ENCODE results near the gene ZCCHC17.

The ZCCHC17 gene

GRCh38 chr1:31302709-31303441 lies 6.0 kb downstream of the ZCCHC17 start:
- in situ Hi-C loops (cut with HindIII; ENCODE audit: low sequenced_read_pairs), result no loop called here

DNA sequence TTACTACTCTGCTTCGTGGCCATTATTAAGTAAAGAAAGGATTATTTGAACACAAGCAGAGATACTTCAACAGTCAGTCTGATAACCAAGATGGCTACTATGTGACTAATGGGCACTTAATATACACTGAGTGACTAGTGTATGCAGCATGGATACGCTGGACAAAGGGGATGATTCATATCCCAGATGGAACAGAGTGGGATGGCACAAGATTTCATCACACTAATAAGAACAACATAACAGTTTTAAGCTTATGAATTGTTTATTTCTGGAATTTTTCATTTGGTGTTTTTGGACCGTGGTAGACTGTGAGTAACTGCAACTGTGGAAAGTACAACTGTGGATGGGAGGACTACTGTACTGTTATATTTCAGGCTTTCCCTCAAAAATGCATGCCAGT lies 9.4 kb downstream of the ZCCHC17 start:
- in situ Hi-C loops (cut with HindIII; ENCODE audit: low sequenced_read_pairs), result no loop called here

DNA sequence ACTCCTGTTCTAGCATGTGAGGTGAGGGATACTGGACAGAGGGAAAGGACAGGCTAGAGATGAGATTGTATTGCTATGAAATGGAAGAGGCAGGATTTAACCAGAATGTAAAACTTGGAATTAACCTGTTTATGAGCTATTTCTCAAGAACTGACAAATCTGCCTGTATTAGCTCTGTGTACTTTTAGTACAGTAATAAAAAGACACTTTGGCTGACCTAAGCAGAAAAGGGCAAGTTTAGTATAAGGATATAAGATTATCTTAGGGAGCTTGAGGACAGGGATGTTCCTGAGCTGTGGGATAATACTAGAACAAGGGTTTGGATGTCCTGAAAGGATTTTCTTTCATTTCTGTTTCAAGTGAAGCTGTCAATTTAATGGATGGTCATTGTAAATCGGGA lies 11.2 kb downstream of the ZCCHC17 start:
- in situ Hi-C loops (cut with HindIII; ENCODE audit: low sequenced_read_pairs), result no loop called here

GRCh38 chr1:31310198-31310597 lies 13.4 kb downstream of the ZCCHC17 start:
- in situ Hi-C loops (cut with HindIII; ENCODE audit: low sequenced_read_pairs), result no loop called here

DNA sequence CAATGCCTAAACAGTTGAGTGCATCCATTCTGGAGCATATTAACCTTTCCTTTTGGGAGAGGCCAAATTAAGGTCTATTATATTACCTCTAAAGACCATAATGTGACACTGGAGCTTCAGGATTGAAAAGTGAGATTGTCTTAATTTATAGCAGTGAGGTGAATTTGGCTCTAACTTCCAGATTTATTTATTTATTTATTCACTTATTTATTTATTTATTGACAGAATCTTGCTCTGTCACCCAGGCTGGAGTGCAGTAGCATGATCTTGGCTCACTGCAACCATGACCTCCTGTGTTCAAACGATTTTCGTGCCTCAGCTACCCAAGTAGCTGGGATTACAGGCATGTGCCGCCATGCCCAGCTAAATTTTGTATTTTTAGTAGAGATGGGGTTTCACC lies 19.1 kb downstream of the ZCCHC17 start:
- in situ Hi-C loops (cut with HindIII; ENCODE audit: low sequenced_read_pairs), result no loop called here

DNA sequence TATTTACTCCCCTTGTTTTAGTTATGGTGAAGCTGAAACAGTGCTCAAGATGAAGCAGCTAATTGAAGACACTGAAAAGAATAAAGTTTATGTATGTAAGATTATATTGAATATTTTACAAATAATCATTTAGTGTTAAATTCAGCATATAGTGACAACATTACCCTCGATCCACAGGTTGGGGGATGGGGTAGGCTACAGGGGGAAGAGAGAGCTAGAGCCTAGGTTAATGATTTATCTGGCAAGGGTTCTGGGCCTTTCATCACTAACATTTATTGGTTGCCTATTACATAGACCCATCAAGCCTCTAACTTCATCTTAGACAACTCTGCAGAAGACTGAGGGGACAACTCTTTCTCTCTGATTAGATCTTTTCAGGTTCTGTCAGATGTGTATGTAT lies 21.3 kb downstream of the ZCCHC17 start:
- in situ Hi-C loops (cut with HindIII; ENCODE audit: low sequenced_read_pairs), result no loop called here

DNA sequence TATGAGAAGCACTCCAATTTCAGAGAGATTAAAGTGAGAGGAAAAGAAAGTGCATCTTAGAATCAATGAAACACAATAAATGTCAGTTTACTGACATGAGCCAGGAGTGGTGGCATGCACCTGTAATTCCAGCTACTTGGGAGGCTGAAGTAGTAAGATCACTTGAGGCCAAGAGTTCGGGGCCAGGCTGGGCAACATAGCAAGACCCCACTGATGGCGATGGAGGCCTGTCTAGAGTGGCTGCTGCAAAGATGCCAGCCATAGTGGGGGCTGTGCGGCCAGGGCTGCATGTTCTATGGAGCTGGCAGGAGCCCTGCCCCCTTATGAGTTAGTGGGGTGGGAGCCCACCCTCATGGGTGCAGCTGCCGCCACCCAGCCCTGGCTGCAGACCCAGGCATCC lies 27.3 kb downstream of the ZCCHC17 start:
- in situ Hi-C loops (cut with HindIII; ENCODE audit: low sequenced_read_pairs), result no loop called here

- in situ Hi-C loops (cut with HindIII; ENCODE audit: low sequenced_read_pairs), result no loop called here
These were observed 28.2 kb downstream of the ZCCHC17 start for GRCh38 chr1:31324992-31325391.

DNA sequence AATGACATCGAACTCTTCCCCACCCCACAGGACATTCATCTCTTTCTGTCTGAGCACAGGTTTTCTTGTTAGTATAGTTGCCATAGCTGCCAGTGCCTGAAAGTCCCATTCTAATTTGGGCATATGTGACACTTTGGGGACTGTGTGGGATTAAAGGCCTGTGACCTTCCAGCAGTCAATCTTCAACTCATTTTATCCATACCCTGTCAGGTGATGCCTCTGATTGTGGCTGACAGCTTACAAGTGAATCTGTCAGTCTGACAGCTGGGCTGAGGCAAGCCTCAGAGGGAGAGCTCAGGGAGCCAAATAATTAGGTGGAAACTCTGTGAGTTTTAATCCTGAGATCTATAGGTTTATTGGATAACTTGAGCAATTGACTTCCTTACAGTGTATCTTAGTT lies 29.6 kb downstream of the ZCCHC17 start:
- in situ Hi-C loops (cut with HindIII; ENCODE audit: low sequenced_read_pairs), result no loop called here

GRCh38 chr1:31327381-31327780 lies 30.5 kb downstream of the ZCCHC17 start:
- in situ Hi-C loops (cut with HindIII; ENCODE audit: low sequenced_read_pairs), result no loop called here

DNA sequence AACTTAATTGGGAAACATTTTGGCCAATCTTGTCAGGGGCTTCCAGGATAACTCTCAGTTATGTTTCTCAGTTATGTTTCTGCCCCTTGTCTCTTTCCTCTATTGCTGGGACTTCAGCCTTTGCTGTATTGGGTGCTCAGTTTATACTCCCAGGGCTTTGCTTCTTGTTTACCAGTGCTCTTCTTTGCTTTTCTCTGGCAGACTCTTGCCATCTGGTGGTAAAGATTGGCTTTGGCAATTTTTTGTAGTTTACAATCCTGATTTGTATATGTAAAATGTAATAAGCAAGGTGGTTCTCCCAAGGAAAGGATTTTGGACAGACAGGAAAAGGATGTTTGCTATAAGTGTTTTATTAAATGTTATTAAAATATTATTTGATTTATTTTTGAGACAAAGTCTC lies 38.2 kb downstream of the ZCCHC17 start:
- in situ Hi-C loops (cut with HindIII; ENCODE audit: low sequenced_read_pairs), result no loop called here

- in situ Hi-C loops (cut with HindIII; ENCODE audit: low sequenced_read_pairs), result no loop called here
These were observed 40.0 kb downstream of the ZCCHC17 start for GRCh38 chr1:31336687-31337467.

GRCh38 chr1:31344503-31344902 lies 47.7 kb downstream of the ZCCHC17 start:
- in situ Hi-C loops (cut with HindIII; ENCODE audit: low sequenced_read_pairs), result no loop called here

- in situ Hi-C loops (cut with HindIII; ENCODE audit: low sequenced_read_pairs), result no loop called here
These were observed 48.8 kb downstream of the ZCCHC17 start for GRCh38 chr1:31345635-31346034.

DNA sequence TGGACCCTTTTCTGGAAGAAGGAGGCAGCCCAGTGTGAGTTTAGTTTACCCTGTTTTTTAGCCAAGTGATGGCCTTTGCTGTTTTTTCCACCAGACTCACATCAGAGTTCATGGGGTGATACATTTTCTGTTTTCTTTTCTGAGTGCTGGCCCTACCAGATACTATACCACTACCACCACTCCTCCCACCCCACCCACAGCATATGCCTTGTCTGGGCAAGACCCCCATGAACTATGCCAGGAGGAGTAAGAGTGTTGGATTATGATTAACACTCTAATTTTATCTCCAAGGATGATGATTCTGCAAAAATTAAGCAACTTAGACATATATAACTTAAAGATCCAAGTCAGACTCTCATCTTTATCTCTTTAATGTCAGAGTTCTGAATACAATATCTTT lies 50.0 kb downstream of the ZCCHC17 start:
- in situ Hi-C loops (cut with HindIII; ENCODE audit: low sequenced_read_pairs), result no loop called here

GRCh38 chr1:31348449-31348848 lies 51.6 kb downstream of the ZCCHC17 start:
- in situ Hi-C loops (cut with HindIII; ENCODE audit: low sequenced_read_pairs), result no loop called here

DNA sequence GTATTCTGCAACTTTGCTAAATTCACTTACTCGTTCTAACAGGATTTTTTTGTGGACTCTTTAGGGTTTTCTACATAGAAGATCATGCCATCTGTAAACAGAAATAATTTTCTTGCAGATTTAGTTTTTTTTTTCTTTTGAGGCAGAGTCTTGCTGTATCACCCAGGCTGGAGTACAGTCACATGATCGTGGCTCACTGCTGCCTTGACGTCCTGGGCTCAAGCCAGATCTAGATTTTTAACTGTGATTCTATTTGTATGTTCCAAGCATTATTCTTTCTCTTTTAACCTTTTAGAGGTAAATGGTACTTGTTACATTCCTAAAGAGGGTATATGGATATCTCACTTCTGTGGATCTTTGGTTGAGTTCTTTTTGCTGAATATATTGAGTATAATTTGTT lies 57.5 kb downstream of the ZCCHC17 start:
- in situ Hi-C loops (cut with HindIII; ENCODE audit: low sequenced_read_pairs), result no loop called here

- in situ Hi-C loops (cut with HindIII; ENCODE audit: low sequenced_read_pairs), result no loop called here
These were observed 59.6 kb downstream of the ZCCHC17 start for GRCh38 chr1:31356427-31356826.

DNA sequence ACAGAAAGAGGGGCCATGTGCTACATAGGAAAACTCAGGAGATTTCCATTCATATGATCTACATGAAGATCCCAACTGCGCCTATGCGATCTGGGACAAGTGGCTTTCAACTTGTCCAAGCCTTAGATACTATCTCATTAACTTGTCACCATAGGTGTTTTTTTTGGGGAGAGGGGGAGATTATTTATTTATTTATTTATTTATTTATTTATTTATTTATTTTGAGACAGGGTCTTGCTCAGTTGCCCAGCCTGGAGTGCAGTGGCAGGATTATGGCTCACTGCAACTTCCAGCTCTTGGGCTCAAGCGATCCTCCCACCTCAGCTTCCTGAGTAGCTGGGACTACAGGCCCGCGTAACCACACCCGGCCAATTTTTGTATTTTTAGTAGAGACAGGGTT lies 64.8 kb downstream of the ZCCHC17 start:
- in situ Hi-C loops (cut with HindIII; ENCODE audit: low sequenced_read_pairs), result no loop called here

- in situ Hi-C loops (cut with HindIII; ENCODE audit: low sequenced_read_pairs), result no loop called here
These were observed 65.2 kb downstream of the ZCCHC17 start for GRCh38 chr1:31362032-31362431.

DNA sequence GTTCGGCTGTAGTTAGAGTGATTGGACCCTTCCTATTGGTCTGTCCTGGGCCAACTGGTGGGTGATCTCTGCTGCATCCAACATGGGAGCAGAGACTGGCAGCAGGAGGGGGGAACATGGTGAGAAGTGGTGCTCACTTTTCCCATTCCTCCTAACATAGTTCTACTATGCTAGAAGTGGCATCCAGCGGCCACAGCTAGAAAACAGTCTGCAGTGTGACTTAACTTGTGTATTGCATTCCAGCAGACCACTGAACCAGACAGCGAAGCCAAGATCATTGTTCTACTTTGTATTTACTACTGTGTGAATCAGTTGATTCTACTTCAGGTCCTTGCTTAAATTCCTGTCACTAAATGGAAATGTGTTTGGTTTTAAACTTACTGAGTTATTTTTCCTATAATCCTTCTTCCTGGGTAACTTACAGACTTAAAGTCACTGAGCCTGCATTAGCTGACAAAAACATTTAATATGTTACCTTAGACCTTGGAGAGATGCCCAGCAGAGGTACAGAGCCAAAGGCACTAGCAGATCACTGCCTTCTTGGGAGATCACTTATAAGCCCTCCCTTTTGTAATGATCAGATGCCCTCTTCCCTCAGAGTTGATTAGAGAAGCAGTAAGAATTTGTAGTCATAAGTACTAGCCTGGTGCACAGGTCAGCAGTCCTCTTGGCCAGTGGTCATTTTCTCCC lies 67.9 kb downstream of the ZCCHC17 start:
- in situ Hi-C loops (cut with HindIII; ENCODE audit: low sequenced_read_pairs), result no loop called here

DNA sequence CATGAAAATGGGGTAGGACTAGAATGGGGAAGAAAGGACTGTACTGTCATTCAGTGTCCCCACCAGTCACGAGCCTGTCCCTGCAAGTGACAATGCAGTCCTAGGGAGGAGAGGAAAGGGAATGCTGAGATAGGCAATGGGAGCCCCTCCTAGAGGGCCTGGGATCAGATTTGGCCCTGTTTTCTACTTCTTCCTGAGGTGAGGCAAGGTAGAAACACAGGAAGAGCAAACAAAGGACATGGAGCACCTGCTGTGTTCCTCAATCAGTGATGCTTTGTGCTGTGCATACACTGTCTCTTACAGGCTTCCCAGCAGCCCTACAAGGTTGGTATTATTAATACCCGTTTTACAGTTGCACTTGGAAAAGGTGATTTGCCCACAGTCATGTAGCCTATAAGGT lies 70.0 kb downstream of the ZCCHC17 start:
- in situ Hi-C loops (cut with HindIII; ENCODE audit: low sequenced_read_pairs), result no loop called here
